GM21360 (cell line): ENCODE results near the gene DYNLT4.
"Not testable (repeated sequence)": the region's sequence is repeated elsewhere in the genome, so short reads cannot be mapped to it uniquely, and the experiment has no call there.

Source experiments
- ATAC-seq: cut with Tn5 transposase; IDR thresholded peaks from one replicate; pipeline ENCODE4 v1.9.1; 2021; ENCODE audit warnings: mild to moderate bottlenecking, moderate library complexity; ENCODE audit not compliant: unreplicated experiment

Gene DYNLT4

GRCh38 chr1:44806704-44807363, at the start of gene DYNLT4:
DYNLT4 (minus strand) TSS chr1:44807351; CDS start chr1:44806668, 683 bp downstream.
- no peak for ATAC-seq

DNA sequence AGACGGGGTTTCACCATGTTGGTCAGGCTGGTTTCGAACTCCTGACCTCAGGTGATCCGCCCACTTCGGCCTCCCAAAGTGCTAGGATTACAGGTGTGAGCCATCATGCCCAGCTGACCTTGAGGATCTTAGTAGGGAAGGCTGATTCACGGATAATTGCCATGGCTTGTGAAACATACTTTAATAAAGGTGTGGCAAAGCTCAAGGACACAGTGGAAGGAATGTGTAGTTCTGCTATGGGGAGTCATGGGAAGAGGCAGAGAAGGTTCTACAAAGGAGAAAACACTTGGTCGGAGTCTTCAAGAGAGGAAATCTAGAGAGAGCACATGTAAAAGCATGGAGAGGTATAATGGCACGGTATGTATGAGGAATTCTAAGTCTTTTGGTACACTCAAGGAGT, 48.6 kb upstream of the DYNLT4 start:
- no peak for ATAC-seq

DNA sequence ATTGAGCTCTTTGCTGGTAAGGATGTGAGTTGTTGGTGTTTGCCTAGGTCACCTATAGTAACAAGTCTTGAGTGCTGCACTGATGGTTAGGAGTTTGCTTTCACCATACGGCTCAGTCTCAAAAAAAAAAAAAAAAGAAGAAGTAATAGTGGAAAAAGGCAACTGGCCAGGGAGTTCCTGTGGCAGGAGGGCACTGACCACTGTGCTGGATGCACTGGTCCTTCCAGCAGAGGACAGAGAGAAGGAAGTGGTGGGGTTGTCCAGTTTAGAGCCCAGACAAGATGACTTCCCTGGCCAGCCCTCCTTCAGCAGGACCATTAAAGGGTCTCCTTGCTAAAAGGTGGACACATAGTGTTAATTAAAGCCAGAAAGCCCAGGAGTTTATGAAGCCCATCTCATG, 47.8 kb upstream of the DYNLT4 start:
- ATAC-seq = no peak

DNA sequence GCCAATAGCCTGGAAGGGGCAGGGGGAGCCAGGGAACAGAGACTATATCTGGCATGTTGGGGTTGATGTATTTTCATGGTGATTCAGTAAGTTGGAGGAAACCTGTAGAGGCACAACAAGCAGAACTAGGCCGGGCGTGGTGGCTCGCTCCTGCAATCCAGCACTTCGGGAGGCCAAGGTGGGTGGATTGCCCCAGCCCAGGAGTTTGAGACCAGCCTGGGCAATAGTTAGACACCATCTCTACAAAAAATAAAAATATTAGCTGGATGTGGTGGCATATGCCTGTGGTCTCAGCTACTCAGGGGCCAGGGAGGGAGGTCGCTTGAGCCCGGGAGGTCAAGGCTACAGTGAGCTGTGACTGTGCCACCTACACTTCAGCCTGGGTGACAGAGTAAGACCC, 46.0 kb upstream of the DYNLT4 start:
- ATAC-seq = no peak

DNA sequence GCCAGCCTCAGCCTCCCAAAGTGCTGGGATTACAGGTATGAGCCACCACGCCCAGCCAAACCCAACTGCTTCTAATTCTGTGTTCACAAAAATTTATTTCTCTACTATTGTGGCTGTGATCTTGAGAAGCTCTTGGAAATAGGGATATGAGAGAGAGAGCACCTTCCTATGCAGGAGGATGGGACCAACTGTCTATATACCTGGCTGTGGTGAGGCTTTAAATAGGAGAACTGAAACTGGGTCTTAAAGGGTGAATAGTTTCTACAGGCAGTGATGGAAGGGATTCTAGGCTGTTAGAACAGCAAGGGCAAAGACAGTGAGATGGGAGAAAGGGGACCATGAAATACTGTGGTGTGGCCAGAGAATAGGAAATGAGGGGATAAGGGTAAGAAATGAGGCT, 44.2 kb upstream of the DYNLT4 start:
- no peak for ATAC-seq

GRCh38 chr1:44849575-44850132, 42.5 kb upstream of the DYNLT4 start:
- ATAC-seq = no peak

DNA sequence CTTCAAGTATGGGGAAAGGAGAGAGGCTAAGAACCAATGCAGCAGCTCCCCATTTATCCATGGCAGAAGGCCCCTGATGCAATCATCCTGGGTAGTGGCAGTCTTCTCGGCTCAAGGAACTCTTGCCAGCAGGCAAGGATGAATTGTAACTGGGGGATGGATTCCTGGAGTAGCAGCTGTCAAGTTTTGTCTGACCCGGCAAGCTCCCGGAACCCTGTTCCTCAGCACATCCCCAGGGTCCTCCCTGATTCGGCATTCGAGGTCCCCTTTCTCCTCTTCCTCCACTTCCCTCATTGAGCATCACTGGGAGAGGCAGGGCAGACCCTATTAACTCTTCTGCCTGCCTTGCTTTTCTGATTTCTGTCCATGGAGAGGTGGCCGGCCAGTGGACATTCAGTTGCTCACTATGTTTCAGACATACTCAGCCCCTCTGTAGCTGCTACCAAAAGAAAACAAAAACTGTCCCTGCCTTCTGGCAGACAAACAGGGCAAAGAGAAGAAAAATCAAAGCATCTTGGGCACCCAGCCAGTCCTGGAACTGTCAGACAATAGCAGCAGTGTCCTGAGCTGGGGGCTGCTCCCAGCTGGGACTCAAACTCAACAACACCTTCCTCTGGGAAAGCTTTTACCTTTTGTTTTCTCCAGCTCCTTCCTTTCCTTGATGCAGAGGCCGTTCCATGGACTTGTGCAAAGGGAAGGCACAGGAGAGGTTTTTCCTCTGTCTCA, 41.5 kb upstream of the DYNLT4 start:
- no peak for ATAC-seq

DNA sequence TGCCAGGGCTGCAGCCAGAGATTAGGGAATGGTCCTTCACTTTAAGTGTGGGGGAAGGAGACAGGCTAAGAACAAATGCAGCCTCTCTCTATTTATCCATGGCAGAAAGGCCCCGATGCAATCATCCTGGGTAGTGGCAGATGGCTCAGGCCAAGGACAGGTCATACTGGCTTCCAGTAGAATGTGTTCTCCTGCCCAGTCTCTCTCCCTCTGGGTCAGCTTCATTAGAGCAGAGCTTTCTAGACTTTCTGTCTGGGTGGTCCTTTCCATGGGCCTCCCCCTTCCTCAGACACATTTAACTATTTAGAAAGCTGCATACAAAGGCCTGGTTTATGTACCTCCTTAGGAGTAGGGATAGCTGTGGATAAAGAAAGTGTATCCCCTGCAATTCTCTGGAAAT, 40.7 kb upstream of the DYNLT4 start:
- no peak for ATAC-seq

DNA sequence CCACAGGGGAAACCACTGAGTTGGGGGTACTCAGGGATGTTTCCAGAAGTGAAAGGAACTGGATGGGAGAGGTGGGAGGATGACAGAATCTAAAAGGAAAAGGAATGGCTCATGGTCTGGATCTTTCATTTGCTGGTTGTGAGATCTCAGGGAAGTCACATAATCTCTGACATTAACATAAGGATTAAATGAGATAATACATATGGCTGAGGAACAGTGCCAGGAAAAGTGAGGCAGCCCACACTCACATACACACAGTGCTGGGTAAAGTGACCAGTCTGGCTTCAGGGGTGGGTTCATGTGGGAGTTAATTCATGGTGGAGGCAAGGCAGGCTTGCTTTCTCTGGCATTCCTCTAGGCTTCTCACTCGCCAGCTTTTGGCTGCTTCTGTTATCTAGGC, 39.8 kb upstream of the DYNLT4 start:
- no peak for ATAC-seq

DNA sequence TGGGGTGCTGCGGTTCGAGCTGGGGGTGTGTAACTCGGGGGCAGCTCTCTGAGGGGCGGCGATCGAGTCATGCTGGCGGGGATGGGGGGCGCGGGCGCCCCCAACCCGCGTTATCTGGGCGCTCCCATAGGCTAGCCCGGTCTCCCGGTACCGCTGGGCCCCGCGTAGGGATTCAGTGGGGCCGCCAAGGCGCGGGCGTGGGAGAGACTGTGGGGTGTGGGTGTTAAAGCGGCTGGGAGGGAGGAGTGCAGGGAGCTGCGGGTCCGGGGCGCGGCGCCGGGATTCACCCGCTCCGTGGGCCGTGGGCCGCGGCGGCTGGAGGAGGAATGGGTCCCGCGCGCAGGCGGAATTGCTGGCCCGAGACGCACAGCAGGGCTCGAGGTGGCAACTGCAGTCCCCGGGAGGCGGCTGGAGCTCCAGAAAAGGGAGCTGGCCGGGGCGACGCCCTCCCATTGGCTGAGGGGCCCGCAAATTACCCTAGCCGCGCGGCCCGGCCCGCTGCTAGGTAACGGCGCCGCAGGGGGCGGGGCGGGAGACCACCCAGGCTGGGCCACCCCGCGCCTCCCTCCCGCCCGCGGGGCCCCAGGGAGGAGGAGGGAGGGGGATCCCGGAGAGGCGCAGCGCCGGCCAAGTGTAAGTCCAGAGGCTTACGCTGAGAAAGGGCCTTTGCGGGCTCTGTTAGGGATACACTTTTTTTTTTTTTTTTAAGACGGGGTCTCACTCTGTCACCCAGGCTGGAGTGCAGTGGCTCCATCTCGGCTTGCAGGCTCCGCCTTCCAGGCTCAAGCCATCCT, 35.9 kb upstream of the DYNLT4 start, which contains the start of gene PTCH2:
Gene PTCH2, minus strand, starts transcription at position 392 of the 794 bp plus-strand sequence. Its CDS starts 321 bp downstream, at position 71.
- no peak for ATAC-seq

GRCh38 chr1:44842486-44842861, 35.3 kb upstream of the DYNLT4 start:
- no peak for ATAC-seq

GRCh38 chr1:44839576-44839975, 32.4 kb upstream of the DYNLT4 start:
- ATAC-seq = no peak

DNA sequence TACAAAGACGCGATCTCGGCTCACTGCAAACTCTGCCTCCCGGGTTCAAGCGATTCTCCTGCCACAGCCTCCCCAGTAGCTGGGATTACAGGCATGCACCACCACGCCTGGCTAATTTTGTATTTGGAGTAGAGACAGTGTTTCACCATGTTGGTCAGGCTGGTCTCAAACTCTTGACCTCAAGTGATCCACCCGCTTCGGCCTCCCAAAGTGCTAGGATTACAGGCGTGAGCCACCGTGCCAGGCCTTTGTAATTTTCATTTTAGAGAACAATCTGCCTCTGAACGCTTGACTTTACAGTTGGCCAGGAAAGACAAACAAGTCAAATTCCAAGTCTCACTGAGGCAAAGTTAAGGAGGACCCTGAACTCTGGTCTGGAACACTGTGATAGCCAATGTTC, 31.1 kb upstream of the DYNLT4 start:
- ATAC-seq = not testable (repeated sequence)

GRCh38 chr1:44835738-44836675, 28.9 kb upstream of the DYNLT4 start:
- ATAC-seq = peak; percentile 60

DNA sequence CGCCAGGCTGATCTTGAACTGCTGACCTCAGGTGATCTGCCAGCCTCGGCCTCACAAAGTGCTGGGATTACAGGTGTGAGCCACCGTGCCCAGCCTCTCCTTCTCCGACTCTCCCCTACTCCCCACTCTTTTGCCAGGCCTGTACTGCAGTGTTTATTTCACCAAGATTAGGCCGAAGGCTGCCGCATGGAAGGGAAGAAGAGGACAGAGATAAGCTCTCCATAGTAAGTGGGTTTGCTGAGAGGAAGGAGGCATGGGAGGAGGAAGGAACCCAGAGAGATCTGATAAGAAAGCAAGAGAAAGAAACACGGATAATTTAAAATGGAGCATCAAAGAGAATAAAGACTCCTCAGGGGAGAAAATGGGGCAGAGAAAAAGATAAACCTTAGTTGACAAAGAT, 27.2 kb upstream of the DYNLT4 start:
- no peak for ATAC-seq

DNA sequence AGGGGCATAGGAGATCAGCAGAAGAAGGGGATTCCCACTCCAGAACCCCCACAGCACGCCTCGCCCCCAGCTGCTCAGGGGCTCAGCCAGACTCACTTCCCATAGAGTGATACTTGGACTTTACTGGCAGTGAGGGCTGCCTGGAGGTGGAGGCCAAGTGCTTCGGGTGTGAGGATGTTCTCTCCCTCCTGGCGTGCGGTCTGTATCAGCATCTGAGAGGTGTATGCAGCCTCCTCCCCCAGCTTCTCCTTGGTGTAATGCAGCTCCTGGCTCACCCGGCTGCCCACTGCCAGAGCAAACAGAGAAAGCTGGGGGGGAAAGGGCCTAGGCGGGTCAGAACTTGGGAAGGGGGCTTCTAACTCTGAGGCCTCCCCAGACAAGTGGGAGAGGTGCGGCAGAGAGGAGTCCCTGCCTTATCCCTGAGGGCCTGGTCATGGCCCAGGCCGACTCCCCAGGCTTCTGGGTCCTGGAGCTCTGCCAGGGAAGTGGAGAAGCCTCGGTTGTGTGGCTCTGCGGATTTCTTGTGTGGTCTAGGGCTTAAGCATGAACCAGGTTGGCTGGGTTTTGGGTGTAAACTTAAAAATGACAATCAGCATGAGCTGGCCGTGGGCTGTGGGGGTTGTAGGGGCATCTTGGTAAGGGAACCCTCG, 25.0 kb upstream of the DYNLT4 start:
- no peak for ATAC-seq

DNA sequence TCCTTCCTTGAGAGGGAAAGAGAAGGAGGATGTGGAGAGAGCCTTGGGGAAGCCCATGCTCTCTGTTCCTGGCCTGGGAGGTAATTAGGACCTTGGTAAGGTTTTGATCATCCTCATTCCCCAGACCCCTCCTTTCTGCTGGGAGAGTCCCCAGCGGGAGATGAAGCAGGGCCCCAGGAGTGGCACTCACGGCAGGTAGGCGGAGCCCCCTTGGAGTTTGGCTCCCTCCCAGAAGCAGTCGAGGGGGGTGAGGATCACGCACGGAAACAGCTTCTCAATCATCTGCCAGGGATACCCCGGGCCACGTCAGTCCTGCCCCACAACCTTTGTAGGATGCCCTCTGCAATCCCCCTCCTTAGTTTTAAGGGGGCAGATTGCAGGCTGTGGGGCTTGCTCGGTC, 24.4 kb upstream of the DYNLT4 start:
- no peak for ATAC-seq

GRCh38 chr1:44830900-44831304, 23.8 kb upstream of the DYNLT4 start:
- no peak for ATAC-seq

DNA sequence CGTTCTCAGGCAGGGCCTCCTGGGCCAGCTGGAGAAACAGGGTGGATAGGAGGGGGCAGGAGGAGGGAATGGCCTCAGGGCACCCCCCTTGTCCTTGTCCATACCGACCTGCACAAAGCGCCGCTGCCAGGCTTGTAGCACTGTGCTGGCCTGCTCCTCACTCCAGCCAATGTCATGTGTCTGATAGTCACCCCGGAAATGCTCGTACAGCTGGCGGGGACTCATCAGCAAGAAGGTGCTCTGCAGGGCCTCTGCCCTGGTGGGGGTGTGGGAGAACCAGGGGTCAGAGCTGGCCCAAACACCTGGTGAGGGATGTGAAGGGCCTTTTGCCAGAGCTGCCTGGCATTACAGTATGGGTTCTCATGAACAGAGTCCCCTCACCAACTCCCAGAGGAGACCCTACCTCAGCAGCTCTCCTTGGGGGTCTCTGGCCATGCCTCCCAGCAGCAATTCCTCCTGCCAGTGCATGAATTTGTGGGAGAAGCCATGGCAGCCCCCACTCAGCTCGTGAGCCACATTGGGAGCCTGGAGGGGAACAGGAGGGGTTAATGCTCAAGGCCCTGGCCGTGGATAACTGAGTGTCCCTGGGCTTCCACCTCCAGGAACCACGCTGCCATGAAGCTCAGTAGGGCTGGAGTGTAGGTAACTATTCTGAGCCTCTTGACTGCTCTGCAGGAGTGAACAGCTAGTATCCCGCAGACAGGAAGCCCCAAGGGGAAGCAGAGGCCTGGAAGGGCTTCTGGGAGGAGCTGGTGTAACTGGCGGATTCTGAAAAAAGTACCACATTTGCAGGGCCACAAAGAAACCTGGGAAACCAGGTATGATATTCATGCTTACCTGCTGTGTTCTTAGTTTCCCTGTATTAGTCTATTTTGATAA, 22.6 kb upstream of the DYNLT4 start:
- ATAC-seq = no peak
